CD4-positive, alpha-beta T cell treated with Interleukin-4 for 1 hour (primary cell): ENCODE data around the gene CPO.

Experiments
- DNase-seq, 2 donors: peaks; one replicate each; pipeline ENCODE4 v3.0.0-alpha.2; 2020 to 2022

Gene CPO

DNA sequence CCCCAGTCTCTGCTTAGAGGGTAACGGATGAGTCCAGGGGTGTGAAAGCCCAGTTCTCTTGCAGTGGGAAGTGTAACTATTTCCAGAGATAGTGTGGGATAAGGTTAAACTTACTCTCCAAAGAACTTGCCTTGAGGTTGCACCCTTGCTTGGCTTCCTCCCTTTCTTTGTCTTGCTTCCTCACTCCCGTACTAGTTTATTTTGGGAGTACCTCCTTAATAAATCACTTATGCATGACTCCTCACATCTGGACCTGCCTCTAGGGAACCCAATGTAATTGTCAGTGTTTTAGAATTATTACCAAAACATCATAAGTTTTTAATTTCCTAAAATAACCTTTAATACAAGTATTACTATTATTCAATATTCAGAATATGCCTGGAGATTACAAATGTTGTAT, 35.2 kb downstream of the CPO start:
- DNase-seq = no peak

- no peak for DNase-seq
Measured at GRCh38 chr2:206978746-206979145, 39.4 kb downstream of the CPO start.

DNA sequence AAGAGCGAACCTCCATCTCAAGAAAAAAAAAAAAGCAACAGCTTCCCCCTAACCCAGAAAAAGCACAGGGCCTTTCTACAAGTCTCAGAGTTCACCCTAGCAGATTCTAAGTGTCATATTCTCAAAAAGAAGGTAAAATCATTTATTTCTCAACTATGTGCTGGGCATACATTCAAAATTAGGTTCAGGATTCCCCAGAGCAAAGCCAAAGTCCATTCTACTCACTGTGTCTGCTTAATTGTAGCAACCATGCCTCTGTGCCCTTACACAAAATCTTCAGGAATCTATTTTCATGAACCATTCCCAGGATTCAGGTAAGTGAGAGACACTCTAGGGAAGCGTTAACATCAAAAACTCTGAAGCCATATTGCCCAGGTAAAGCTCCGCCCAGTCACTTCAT, 40.0 kb downstream of the CPO start:
- DNase-seq = no peak

- no peak for DNase-seq
Measured at GRCh38 chr2:206979922-206980321, 40.6 kb downstream of the CPO start.

DNA sequence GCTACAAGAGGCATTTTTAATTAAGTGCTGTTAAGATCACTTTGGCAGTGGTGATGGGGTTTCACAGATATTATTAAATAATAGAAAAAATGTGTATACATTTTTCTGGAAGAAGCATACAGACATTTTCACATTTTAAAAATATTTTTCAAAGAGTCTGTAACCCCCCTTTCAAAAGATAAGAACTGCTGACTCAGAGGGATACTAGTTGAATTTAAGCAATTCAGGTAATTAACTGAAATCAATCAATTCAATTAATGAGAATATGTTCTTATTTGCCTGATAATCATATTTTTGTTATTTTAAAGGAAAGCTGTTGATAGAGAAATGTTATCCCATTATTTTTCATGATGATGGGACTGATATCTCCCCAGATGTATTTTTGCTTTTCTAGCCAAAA, 41.1 kb downstream of the CPO start:
- no peak for DNase-seq

GRCh38 chr2:206981086-206981674, 41.9 kb downstream of the CPO start:
- DNase-seq = no peak

DNA sequence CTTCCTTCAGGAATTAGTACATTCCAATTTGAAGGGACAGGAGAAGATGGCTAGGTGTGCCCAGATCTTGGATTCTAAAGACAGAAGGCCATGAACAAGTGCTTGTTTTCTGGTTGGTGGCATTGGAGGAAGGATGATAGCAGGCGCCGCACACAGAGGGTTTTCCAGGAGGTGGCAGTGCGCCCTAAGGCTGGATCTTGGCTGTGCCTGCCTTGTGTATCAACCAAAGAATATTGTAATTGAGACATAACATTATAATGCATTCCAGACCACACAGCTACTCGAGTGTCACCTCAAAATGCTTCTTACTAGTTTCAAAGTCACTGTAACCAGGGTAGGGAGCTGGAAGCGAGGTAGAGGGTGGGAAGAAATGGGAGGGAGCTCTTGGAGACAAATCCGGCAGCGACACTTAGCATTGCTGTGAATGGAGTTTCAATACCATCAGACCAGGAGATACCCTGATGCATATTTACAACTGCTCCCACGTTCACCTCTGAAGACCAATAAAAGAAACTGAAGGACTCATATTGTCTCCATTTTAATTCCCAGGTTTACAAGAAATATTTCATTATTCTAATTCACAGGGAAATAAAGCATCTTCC, 42.5 kb downstream of the CPO start:
- peak; percentile 33 to 47 for DNase-seq

- no peak for DNase-seq
Measured at GRCh38 chr2:206982360-206982955, 43.1 kb downstream of the CPO start.

DNA sequence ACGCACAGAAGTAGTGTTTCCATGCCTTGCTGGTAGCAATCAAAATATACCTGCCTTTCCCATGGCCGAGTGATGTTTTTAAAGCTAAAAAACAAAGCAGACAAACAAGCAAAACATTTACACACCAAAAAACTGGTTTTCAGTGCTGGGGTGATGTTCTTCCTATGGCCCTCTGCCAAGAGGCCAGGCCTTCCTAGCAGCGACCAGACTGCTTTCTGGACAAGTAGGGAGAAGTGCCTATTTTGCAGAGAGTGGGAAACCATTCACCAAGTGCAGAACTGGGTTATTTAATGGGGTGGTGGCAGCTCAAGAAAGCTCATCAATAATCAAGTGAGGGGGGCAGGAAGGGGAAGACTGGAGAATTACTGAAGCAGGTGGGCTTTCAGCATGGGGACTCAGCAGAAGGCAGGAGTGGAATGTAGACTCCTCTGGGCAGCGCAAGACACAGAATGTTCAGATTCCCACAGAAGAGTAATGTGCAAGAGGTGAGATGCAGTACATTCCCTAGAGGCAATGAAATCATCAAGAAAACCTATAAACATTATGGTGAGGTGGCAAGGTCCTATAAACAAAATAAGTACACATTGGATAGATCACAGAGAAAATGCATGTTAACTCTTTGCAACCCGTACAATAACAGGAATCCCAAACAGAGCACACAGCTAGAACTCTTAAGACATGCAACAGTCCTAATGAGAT, 44.0 kb downstream of the CPO start:
- no peak for DNase-seq

DNA sequence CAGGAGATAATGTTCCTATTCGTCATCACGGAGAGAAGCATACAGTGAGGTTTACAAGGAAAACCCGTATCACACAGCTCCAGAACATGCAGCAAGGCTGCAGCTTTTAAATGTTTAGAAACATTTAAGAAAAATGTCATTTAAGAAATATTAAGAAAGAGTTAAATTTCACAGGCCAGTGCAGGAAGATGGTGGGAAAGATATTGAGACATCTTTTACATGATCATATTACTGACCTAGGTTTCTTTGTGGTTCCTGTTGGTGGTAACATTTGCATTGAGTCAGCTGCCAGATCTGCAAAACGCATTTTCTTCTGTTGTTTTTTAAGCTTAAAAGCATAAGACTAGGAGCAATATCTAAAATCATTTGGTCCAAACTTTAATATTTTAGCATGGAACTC, 44.9 kb downstream of the CPO start:
- DNase-seq = no peak

DNA sequence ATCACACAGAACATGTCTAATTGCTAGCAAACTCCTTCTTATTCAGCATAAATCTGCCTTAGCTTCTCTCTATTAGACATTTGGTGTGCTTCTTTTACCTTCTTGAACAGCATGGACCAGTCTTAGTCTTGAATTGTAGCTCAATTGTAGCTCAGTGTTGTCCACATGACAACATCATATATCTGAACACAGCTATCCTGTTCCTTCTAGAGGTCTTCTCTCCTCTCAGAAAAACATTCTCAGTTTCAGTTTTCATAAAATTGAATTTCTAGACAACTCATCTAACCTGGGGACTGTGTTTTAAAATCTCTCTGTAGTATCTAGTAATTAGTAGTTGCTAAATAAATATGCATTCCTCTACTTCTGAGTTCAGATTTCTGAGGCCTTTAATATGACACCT, 47.6 kb downstream of the CPO start:
- DNase-seq = no peak

DNA sequence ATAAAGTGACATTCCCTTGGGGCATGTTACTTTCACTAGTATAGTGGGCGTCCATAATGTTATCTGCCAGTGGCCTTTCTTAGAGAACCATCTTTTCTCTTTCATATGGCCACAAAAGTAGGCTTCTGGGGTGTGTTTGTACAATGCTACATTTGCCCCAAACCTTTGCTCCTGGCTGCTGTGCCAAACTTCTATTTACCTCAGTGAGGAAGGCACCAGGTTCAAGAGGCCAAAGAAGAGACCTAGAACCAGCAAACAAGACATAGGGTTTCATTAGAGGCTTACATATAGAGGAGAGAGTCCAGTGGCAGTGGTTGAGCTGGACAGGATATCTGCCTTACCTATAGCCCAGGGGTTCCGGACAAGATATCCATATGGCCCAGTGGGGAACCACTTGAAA, 48.5 kb downstream of the CPO start:
- no peak for DNase-seq

DNA sequence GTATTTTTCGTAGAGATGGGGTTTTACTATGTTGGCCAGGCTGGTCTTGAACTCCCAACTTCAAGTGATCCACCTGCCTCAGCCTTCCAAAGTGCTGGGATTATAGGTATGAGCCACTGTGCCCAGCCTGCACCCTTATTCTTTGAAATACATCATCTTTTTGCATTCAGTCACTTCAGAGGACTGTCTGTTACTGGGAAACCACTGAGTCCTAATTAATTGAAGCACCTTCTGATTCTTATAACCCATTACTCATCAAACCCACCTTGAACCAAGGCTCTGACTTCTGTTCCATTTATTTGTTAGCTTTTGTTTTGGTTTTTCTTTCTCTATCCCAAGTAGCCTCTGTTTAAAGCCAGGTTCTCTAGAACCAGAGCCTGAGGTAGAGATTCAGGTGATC, 49.6 kb downstream of the CPO start:
- DNase-seq = no peak

- peak in 1 of 2 donors; percentile 14 for DNase-seq
Measured at GRCh38 chr2:206989311-206989710, 50.0 kb downstream of the CPO start.

DNA sequence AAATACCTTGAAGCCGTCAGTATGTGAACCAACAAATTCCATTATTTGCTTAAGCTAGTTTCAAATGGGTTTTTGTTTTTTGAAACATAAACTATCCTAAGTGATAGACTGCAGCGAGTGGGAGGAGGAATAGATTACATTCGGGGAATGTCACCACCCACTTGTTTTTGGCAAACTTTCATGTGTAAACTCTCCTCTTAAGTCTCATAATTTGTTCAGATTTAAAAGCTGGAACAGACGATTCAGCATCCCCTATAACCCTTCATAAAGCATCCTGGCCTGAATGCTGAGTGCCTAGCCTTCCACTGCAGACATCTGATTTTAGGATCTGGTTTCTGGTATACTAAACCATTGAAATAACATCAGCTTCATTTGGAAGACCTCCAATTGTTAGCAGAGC, 51.0 kb downstream of the CPO start:
- DNase-seq = no peak

GRCh38 chr2:206991070-206991469, 51.8 kb downstream of the CPO start:
- DNase-seq = no peak

GRCh38 chr2:206993396-206993911, 54.1 kb downstream of the CPO start:
- DNase-seq = no peak

DNA sequence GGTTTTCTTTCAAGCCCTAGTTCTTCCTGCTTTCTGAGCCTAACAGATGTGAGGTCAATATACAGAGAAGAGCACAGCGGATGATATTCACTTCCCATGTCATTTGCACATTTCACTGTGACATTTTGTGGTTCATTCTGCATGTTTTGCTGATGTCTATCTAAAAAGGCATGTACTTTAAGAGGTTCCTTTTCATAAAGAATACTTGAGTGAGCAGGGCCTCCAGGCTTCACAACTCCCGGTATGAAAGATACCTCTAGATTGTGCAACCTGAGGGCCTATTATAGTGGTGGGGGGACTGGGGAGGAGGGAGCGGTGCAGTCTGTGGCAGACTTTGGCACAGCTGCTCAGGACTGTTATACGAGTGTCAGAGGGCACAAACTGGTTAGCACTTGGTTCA, 54.6 kb downstream of the CPO start:
- no peak for DNase-seq

DNA sequence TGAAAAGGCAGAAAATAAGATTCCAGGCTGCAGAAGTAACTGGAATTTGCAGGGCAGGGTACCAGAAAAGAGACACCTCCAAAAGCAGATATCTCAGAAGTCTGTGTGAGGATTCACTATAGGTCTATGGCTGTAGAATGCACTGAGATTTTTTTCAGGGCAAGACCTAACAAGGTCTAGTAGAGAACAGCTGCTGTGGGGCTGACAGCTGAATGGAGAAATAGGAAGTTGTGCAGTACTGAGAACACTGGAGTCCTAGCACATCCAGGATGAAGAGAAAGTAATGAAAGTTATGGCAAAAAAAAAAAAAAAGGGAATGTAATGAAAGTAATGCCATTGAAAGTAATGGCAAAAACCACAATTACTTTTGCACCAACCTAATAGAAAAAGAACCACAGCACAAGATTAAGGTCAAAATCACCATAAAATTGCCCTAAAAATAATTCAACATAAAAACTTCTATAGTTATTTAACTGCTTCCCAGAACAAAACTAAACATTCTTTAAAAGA, 57.3 kb downstream of the CPO start:
- no peak for DNase-seq

- DNase-seq = no peak
Measured at GRCh38 chr2:207008105-207008990, 69.0 kb downstream of the CPO start.

- no peak for DNase-seq
Measured at GRCh38 chr2:207012461-207012860, 73.1 kb downstream of the CPO start.

GRCh38 chr2:207014424-207014823, 75.1 kb downstream of the CPO start:
- DNase-seq = no peak

GRCh38 chr2:207015901-207016300, 76.6 kb downstream of the CPO start:
- no peak for DNase-seq
